HG03354 (cell line): ENCODE measurements around the gene ST3GAL4.

Source experiments
- ATAC-seq: cut with Tn5 transposase; IDR thresholded peaks from one replicate; pipeline ENCODE4 v1.9.1; 2021; ENCODE audit warnings: mild to moderate bottlenecking; ENCODE audit not compliant: unreplicated experiment, poor library complexity, severe bottlenecking

The ST3GAL4 gene

DNA sequence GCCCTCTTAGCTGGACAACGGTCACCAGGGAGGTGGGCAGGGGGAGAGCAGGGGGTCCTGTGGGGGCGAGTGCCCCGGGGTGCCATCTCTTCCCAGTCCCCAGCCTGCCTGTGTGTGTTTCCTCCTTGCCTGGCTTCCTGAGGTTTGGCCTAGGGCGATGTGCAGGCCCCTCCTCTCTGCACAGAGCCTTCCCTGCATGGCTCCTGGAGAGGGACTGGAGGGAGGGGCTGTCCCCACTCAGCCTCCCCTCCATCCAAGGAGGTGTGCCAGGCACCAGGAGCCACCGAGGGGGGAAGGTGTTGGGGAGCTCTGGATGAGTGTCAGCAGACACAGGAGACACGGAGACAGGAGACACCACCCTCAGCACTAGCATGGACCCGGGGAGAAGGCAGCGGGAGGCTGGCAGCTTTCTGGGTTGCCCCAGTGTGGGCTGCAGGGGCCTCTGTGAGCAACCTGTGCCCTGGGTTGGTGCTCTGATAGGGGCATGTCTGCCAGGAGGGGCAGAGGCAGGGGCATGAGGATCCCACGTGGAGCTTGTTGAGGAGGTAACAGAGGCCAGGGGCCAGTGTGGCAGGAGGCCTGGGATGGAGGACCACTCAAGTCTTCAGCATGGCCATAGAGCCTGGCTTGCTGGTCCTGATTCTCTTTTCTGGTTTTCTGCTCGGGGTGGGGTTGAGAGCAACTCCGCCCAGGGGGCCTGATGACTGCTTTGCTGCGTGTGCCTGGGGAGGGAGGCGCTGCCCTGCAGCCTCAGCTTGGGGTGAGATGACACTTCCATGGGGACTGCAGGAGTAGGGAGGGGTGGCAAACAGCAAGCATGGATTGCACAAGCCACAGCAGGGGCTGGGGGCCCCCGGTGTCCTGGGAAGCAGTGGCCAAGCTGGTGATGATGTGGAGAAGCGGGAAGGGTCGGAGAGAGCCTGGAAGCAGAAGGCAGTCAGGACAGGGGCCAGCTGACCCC, 78.8 kb downstream of the ST3GAL4 start:
- ATAC-seq, result no peak

DNA sequence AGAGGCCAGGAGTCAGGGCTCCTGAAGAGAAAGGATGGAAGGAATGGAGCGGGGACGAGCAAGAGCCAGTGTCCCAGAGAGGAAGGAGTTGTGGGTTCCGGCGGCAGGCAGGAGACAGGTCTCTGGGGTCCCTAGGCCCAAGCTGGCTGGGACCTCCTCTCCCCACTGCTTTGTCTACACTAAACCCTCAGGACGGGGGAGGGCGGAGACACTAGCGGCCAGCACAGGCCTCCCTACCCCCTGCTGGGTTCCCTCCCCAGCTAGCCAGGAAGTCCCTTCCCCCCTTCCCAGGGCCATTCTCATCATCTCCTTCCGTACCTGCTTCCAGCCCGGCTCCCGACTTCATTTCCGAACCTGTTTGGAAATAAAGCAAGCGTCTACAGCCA, 79.5 kb downstream of the ST3GAL4 start:
- ATAC-seq, result no peak

DNA sequence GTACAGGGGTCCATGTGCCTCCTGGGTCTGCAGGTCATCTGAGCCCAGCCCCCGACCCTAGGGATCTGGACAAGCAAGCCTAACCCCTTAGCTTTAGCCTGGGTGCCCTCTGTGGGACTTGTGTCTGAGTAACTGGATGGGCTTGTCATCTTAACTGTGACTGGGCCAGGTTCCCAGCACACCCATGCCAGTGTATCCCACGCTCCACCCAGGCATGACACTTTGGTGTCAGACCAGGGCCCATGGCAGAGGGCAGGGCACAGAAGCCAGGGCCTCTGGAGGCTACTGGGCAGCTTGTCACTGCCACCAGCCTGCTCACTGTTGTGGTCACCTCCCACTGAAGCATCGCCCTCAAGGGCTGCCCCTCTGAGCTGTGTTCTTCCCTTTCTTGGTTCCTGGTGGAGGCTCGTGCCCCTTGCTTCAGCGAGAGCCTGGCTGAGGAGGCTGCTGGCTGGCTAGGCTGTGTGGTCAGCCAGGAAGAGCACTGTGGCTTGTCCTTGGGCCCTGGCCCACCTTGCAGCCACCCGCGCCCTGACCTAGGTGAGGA, 80.8 kb downstream of the ST3GAL4 start:
- no peak for ATAC-seq

DNA sequence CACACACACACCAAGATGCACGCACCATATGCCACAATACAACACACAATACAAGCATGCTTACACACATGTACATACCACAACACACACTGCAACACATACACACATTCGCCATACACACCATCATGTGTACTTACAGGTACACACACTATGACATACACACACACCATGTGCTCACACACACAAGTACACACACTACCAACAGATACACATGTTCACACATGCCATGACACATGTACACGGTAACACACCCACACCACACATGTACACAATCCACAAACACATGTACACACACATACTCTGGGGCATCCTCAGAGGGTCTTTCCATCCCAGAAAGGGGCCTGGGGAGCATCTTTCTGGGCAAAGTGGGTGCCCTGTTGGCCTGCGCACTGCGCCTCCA, 82.2 kb downstream of the ST3GAL4 start:
- no peak for ATAC-seq

DNA sequence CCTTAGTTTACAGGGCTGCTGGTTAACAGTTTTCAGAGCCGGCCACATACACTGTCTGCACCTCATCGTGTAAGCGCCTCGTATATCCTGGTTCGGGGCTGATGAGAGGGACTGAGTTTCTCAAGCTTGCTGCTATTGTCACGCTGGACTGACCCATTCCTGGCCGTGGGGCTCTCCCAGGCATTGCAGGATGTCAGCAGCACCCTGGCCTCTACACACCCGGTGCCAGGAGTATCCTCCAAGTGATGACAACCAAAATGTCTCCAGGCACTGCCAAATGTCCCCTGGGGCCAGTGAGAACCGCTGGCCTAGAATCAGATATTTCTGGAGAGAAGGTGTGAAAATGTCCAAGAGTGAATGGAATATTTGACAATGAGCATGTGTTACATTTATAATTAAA, 82.8 kb downstream of the ST3GAL4 start:
- no peak for ATAC-seq

DNA sequence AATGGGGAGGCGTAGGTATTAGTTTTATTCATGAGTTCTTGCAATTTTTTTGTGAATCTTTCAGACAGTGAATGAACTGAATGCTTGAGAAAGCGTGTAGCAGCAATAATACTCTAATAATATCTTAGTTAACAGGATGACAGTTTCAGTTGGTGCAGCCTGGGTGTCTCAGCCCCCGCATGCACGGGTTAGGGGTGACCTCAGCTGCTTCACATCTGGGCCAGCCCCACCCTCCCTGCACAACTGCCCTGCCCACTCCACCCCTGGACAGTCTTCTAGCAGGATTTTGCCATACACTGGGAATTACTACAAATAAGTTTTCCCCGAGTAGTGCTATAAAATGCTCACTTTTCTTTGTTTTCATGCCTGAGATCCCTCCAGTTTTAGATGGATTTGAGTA, 83.2 kb downstream of the ST3GAL4 start:
- ATAC-seq, result no peak

DNA sequence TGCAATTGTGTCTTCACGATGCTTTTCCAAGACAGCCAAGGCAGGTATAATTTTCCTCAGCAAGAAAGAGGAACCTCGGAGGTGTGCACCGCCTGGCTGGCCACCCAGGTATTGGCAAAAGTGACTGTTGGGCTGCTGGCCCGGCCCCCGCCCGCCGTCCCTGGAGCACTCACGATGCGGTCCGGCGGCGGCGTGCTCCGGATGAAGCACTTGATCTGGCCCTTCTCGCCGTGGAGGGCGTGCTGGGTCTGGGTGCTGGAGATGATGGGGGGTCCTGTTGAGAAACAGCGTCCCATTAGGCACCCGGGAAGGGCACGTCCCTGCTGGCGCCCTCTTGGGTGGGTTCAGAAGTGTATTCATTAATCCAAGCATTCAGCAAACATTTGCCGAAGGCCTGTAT, 84.8 kb downstream of the ST3GAL4 start:
- no peak for ATAC-seq

DNA sequence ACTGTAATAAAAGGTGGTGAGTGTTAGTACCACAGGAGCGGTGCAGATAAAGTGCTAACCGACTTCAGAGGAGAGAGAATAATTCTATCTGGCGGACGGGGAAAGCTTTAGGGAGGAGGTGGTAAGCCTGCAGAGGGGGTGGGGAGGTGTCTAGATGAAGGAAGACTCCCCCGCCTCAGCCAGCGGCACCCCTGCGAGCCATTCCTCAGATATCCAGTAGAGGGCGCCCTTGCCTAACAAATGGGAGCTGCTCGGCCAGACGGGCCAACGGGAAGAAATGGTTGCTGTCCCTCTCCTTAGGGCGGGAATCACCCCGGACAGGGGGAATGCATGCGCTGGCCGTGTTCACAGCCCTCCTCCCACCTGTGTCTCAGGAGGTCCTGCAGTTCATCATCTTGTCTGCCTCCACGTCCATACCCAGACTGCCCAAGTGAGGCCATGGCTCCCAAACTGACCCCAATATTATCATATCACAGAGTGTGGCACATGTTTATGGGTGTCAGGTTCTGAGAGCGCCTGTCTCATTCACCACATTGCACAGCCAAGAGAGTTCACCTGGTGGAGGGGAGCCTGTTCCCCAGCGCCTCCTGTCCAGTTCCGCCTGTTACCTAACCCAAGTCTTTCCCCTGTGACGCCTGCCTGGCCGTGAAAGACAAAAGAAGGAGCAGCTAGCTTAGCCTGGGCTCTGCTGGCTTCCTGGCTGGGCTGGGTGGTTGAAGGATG, 85.5 kb downstream of the ST3GAL4 start:
- peak; percentile 86 for ATAC-seq

DNA sequence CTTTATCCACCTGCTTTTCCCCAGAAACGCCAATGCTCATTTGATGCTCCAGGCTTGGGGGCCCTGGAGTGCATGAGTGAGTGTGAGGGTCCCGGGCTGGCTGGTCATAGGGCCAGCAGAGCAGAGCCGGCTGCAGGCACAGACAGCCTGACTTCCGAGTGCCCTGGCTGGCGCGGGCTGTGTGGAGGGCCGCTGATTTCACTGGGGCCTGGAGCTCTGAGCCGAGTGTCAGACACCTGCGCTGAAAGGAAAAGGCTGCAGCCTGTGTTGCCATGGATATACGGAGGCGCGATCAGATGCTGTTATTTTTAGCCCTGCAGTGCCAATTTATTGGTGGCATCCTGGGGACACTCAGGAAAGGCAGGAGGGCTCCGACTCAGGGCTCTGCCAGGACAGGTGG, 87.6 kb downstream of the ST3GAL4 start:
- no peak for ATAC-seq

DNA sequence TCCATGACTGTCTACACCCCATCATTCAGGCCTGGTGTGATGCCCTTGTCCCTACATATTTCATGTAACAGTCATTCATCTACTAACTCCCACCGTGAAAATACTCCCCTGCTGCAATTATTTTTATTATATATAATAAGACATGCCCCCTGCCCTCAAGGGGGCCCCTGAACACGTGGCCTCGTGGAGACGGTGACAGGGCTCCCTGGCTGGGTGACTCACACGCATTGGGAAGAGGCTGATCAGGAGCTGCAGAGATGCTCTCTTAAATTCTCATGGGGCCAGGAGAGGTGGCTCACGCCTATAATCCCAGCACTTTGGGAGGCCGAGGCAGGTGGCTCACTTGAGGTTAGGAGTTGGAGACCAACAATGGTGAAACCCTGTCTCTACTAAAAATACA, 88.6 kb downstream of the ST3GAL4 start:
- ATAC-seq, result no peak

DNA sequence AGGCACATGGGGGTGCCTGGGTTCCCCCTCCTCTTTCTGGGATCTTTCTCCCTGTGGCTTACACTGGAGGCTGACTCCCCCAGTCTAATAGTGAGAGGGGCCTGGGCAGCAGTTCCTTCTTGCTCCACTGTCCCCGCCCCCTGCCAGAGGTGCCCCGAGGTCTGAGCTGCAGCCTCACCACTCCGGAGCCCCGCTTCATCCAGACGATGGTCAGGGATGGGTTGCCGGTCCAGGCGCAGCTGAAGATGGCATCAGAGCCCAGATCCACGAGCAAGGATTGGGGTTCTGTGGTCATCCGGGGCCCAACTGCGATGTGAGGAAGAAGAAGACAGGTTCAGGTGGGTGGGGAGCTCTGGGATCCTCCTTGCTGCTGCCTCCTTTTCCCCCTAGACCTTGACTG, 91.1 kb downstream of the ST3GAL4 start:
- ATAC-seq, result no peak

DNA sequence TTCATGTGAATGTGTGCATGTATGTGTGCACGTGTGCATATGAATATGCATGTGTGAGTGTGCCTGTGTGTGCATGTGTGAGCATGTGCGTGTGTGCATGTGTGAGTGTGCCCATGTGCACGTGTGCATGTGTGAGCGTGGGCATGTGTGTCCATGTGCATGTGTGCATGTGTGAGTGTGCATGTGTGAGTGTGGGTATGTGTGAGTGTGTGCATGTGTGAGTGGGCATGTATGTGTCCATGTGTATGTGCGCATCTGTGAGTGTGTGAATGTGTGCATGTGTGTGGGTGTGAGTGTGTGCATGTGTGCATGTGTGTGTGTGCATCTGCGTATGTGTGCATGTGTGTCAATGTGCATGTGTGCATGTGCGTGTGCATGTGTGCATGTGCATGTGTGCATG, 94.7 kb downstream of the ST3GAL4 start:
- no peak for ATAC-seq

DNA sequence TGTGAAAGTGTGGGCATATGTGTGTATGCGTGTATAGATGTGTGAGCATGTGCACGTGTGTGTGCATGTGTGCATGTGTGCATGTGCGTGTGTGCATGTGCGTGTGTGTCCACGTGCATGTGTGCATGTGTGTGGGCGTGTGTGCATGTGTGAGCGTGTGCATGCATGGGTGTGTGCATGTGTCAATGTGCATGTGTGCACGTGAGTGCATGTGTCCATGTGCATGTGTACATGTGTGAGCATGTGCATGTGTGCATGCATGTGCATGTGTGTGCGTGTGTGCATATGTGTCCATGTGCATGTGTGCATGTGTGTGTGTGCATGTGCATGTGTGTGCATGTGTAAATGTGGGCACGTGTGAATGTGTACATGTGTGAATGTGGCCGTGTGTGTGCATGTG, 95.3 kb downstream of the ST3GAL4 start:
- ATAC-seq, result no peak

DNA sequence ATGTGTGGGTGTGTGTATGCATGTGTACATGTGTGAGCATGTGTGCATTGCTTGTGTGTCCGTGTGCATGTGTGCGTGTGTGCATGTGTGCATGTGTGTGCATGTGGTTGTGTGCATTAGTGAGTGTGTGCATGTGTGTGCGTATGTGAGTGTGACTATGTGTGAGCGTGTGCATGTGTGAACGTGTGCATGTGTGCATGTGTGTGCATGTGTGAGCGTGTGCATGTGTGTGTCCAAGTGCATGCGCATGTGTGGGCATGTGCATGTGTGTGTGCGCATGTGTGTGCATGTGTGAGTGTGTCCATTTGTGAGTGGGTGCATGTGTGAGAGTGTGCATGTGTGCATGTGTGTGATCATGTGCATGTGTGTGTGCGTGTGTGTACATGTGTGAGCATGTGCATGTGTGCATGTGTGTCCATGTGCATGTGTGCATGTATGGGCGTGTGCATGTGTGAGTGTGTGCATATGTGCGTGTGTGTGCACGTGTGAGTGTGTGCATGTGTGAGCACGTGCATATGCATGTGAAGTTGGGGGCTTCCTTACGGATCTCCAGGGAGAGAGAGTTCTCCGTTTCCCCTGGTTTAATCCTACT, 95.8 kb downstream of the ST3GAL4 start:
- ATAC-seq, result no peak

DNA sequence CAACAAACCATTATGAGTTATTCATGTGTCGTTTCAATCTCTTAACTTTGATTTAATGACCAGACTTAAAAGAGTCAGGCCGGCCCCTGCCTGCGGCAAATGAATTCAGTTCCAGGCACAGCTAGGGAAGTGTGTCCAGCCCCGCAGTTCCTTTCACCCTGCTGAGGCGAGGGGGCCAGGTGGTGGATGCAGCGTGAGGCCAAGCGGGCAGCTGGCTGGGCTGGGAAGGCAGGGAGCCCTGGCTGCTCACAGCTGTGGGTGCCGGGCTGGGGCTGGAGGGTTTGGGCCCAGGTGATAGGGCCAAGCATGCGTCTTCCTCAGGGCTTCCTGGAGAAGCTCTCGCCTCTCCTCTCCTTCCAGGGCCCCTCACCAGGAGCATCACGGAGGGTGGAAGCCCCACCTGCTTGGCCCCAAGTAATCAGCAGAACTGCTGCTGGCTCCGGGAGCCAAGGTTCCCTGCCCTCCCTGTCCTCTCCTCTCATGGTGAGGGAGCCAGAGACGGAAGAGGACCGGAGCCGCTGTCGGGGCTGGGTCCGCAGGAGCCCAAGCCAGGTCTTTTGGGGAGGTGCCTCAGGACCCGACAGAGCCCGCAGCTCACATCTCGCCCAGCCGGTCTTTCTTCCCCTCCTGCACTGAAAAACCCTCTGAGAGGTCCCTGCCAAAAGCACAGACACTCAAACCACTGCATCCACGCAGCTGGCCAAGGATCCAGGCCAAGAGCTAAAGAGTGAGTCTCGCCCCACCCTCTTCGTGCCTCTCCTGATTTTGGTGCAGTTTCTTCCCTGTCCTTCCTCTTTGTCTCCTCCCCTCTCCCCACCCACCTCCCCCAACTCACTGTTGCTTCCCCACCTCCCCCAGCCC, 97.0 kb downstream of the ST3GAL4 start:
- ATAC-seq, result no peak

DNA sequence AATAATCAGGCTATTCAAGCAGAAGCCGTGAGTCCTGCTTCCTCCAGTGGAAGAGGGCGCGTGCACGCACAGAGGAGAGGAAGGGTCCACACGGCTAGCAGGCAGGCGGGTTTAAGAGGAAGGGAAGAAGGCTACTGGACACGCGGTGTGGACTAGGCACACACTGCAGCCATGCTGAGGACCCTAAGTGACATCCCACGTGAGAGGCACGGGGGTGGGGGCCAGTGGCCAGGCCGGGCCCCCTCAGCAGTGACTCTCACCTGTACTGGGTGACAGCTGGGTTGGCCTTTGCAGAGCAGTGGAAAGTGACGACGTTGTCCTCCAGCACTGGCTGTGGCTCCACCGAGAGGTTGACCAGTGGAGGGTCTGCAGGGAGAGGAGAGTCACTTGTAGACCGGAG, 100.6 kb downstream of the ST3GAL4 start:
- ATAC-seq, result no peak

DNA sequence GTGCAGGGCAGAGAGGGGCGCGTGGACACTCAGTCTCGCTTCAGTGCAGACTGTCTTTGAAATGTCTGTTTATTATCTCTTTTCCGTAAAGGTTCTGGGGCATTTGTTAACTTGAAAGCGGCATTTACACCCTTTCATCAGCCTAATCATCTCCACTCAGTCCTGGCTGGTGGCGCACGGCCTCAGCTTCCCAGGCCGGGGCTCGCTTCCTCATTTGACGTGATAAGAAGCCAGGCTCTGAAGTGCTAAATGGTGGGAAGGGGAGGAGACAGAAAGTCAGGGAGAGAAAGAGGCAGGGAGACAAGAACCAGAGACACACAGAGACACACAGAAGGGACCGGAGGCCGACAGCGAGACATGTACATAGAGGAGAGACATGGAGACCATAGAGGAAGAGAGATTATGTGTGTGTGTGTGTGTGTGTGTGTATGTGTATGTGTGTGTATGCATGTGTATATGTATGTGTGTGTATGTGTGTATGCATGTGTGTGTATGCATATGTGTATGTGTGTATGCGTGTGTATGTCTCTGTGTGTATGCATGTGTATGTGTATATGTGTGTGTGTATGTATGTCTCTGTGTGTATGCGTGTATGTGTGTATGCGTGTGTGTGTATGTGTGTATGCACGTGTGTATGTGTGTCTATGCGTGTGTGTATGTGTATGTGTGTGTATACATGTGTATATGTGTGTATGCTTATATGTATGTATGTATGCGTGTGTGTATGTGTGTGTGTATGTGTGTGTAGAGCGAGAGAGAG, 101.5 kb downstream of the ST3GAL4 start:
- ATAC-seq, result no peak

DNA sequence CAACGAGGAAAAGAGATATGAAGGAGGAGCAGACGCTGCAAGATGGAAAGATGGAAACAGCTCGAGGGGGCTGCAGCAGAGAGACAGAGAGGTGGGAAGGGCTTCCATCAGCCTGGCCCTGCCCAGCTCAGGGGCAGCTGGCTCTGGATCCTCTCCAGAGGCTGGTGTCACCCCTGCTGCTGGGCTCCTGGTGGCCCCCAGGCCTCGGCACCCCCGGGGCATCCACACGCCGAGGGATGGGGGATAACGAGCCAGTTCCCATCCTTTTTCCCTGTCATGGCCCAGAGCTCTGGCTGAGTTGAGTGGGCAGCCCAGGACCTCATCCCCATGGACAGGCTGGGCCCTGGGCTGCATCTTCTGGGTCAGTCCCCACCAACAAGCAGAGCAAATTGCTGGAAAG, 102.3 kb downstream of the ST3GAL4 start:
- ATAC-seq, result no peak

DNA sequence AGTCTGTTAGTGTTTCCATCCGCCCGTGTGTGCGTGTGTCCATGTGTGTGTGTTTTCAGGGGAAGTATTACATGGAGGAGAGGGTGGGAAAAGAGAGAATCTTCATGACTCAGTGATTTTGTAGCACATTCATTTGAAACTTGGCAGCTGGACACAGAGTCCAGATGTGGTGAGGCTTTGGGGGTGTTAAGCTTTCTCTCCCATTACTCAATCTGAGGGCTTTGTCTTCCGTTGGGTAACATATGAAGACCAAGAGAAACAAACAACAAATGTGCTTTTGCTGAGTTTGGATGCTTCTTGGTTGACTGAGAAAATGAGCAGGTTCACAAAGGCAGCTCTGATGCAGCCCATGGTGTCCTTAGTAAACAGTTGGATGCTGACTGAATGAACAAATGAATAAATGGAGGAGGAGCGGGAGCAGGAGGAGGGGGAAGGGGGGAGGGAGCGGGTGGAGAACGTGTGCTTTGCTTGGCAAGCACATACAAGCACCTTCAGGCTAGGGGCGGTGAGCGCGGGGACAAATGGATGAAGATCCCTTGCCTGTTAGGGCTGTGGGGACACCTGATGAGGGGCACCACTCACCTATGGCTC, 104.3 kb downstream of the ST3GAL4 start:
- no peak for ATAC-seq
